Calu3 (cell line): ENCODE measurements around the gene ANTXR2. TPM values are rescaled to one million over a fixed set of nuclear protein-coding genes. Genes with fewer than 3 reads are reported as not detected.

ENCODE experiments used
- BruUV-seq: library from RNA; stranded (reverse); fragments of 400-500 nt; replicated peaks from 2 replicates; lab custom pipeline; 2021; lab: Mats Ljungman, UMichigan
- CTCF ChIA-PET: fragments of 300-600 bp; sonication (Branson Sonifier 250); formaldehyde crosslinking; loops from one replicate; lab custom pipeline; 2022; ENCODE audit warnings: antibody characterized with exemption; lab: Charles Lee
- DNase-seq: peaks from one replicate; pipeline ENCODE4 v3.0.0; 2022
- H3K27ac Mint-ChIP-seq: one replicate; pipeline ENCODE4 v1.8.0; 2022; ENCODE audit warnings: mixed read lengths; ENCODE audit not compliant: unreplicated experiment
- H3K27me3 Mint-ChIP-seq: one replicate; pipeline ENCODE4 v1.8.0; 2022; ENCODE audit warnings: mixed read lengths; ENCODE audit not compliant: unreplicated experiment
- H3K36me3 Mint-ChIP-seq: one replicate; pipeline ENCODE4 v1.8.0; 2022; ENCODE audit warnings: mild to moderate bottlenecking, moderate library complexity, mixed read lengths; ENCODE audit not compliant: insufficient read depth, unreplicated experiment
- H3K4me1 Mint-ChIP-seq: one replicate; pipeline ENCODE4 v1.8.0; 2022; ENCODE audit warnings: mild to moderate bottlenecking, low read depth, mixed read lengths; ENCODE audit not compliant: unreplicated experiment
- H3K4me3 Mint-ChIP-seq: one replicate; pipeline ENCODE4 v1.8.0; 2022; ENCODE audit warnings: mild to moderate bottlenecking, low read depth, moderate library complexity, mixed read lengths; ENCODE audit not compliant: unreplicated experiment
- H3K9me3 Mint-ChIP-seq: one replicate; pipeline ENCODE4 v1.8.0; 2022; ENCODE audit warnings: low read depth, mixed read lengths; ENCODE audit not compliant: unreplicated experiment
- intact Hi-C: fragments of 100-400 bp; cut with micrococcal nuclease; formaldehyde crosslinking; loops from one replicate; pipeline ENCODE4 v1.10.0; 2022; ENCODE audit not compliant: unreplicated experiment
- total RNA-seq: library from RNA; stranded (reverse); gene quantifications from 2 replicates; pipeline ENCODE4 v1.2.3, GENCODE V29; 2022
- TF ChIP-seq, protein P1 (sequence below): fragments of 200-600 bp; IDR thresholded peaks from one replicate; pipeline ENCODE4 v1.8.0; 2022; ENCODE audit warnings: antibody characterized with exemption; ENCODE audit not compliant: unreplicated experiment

Gene ANTXR2
- total RNA-seq, 1 experiment from 2014 or later, result 23.6 TPM

DNA sequence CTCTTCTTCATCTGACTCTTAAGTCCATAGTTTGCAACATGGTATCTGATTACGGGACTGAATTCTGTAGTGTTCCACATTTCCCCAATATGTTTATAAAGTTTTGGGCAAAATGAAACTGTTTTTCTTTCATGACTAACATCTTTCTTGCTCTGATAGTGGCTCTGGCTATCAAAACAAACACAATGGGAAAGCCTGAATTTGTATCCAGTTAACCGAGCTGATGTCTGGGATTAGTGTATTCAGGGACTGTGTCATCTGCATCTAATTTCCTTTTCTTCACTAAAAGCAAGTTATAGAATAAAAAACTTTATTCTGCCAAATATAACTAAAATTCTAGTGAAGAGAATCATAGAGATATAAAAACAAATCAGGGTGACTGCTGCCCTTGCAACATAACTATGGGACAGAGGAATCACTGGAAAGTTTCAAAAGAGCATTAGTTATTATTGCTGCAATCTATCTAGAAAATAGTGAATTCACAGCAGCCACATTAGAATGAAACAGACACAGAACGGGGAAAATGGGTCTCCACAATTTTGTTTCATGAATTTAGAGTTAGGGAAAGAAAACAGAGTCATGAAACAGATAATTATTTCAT, 61.3 kb downstream of the ANTXR2 start:
- BruUV-seq, result no TSS peak
- Mint-ChIP-seq H3K36me3 (peaks cover 6% of the 10 kb centered on the region), H3K27me3 (no peaks in the 10 kb centered on the region), H3K4me3 (no peak overlapping the region), H3K4me1 (no peaks in the 10 kb centered on the region), H3K27ac (no peak overlapping the region), H3K9me3 (no peaks in the 10 kb centered on the region)
- TF ChIP-seq, protein P1, sequence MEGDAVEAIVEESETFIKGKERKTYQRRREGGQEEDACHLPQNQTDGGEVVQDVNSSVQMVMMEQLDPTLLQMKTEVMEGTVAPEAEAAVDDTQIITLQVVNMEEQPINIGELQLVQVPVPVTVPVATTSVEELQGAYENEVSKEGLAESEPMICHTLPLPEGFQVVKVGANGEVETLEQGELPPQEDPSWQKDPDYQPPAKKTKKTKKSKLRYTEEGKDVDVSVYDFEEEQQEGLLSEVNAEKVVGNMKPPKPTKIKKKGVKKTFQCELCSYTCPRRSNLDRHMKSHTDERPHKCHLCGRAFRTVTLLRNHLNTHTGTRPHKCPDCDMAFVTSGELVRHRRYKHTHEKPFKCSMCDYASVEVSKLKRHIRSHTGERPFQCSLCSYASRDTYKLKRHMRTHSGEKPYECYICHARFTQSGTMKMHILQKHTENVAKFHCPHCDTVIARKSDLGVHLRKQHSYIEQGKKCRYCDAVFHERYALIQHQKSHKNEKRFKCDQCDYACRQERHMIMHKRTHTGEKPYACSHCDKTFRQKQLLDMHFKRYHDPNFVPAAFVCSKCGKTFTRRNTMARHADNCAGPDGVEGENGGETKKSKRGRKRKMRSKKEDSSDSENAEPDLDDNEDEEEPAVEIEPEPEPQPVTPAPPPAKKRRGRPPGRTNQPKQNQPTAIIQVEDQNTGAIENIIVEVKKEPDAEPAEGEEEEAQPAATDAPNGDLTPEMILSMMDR, result no peak
- CTCF ChIA-PET, result no interaction called here
- DNase-seq, result no peak
- intact Hi-C loops, result no loop called here

DNA sequence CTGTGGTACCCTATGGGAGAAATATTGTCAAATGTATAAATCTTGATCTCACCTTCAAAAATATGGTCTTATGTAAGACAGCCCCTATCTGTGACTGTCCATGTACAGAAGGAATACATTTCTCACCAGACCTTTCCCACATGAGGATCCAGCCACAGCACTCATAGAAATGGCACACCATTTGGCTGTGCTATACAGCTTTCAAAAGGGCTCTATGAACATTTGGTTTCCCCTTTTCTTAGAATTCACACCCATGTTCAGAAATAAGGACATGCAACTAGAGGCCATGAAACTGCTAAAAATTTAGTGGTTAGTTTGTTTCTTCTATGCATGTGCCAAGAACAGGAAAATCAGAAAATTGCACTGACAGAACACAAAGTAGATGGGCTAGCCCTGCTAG, 62.7 kb downstream of the ANTXR2 start:
- intact Hi-C loops, result no loop called here
- no peak overlapping the region for H3K4me3 Mint-ChIP-seq
- BruUV-seq, result no TSS peak
- no peaks in the 10 kb centered on the region for H3K4me1 Mint-ChIP-seq
- H3K36me3 Mint-ChIP-seq, result peaks cover 6% of the 10 kb centered on the region
- TF ChIP-seq, protein P1, result no peak
- CTCF ChIA-PET, result no interaction called here
- no peaks in the 10 kb centered on the region for H3K9me3 Mint-ChIP-seq
- no peak overlapping the region for H3K27ac Mint-ChIP-seq
- DNase-seq, result no peak
- no peaks in the 10 kb centered on the region for H3K27me3 Mint-ChIP-seq

DNA sequence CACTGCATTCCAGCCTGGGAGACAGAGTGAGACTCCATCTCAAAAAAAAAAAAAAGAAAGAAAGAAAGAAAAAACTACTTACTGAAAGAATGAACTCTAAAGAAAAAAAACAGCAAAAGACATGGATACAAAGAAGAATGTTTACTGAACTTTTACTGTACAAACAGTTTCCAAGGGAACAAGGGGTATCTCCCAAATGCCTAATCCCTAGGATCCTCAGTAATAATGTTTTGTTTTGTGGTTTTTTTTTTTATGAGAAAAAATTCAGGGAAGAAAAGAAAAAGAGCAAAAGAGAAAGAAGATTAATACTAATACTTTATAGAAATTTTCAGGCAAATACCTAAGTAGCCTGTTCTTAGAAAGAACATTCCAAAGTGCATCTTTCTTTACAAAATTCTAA, 63.2 kb downstream of the ANTXR2 start:
- Mint-ChIP-seq H3K4me1 (no peaks in the 10 kb centered on the region), H3K27ac (no peak overlapping the region), H3K36me3 (peaks cover 6% of the 10 kb centered on the region), H3K9me3 (no peaks in the 10 kb centered on the region), H3K4me3 (no peak overlapping the region), H3K27me3 (no peaks in the 10 kb centered on the region)
- intact Hi-C loops, result no loop called here
- DNase-seq, result no peak
- TF ChIP-seq, protein P1, result no peak
- CTCF ChIA-PET, result no interaction called here
- BruUV-seq, result no TSS peak

DNA sequence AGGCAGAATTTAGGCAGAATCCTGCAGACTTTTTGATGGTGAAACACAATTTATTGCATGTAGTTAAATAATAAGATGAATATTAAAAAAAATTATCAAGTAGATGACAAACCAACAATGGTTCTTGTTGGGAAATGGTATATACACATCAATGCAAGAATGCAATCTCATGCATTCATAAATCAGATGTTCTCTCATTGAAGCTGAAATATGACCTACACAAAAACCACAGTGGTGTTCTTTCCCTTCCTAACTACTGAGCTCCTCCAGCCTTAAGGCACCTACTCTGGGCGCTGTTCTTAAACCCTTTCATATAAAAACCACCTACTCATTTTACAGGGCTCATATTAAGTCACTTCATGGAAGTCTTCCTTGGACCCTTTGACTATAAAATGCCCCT, 64.1 kb downstream of the ANTXR2 start:
- CTCF ChIA-PET, result no interaction called here
- DNase-seq, result no peak
- intact Hi-C loops, result no loop called here
- H3K27me3 Mint-ChIP-seq, result no peaks in the 10 kb centered on the region
- H3K4me1 Mint-ChIP-seq, result no peaks in the 10 kb centered on the region
- no peak overlapping the region for H3K4me3 Mint-ChIP-seq
- H3K27ac Mint-ChIP-seq, result no peak overlapping the region
- H3K36me3 Mint-ChIP-seq, result peaks cover 2% of the 10 kb centered on the region
- no TSS peak for BruUV-seq
- TF ChIP-seq, protein P1, result no peak
- peaks cover 2% of the 10 kb centered on the region for H3K9me3 Mint-ChIP-seq
